H1 (cell line): ENCODE results near the gene NOM1. TPM values are rescaled to one million over a fixed set of nuclear protein-coding genes. Genes with fewer than 3 reads are reported as not detected.

Experiments
- CBX5 ChIP-seq: fragments of 300-800, 300-1000 bp; sonication (generic); IDR thresholded peaks from 2 replicates; pipeline ENCODE4 v1.7.1; 2016; ENCODE audit warnings: antibody characterized with exemption, low read length, low read depth
- EZH2 ChIP-seq: fragments of 200-600 bp; sonication (generic); IDR thresholded peaks from 2 replicates; pipeline ENCODE4 v1.7.1; 2012; ENCODE audit warnings: low read depth, mild to moderate bottlenecking, moderate library complexity, low read length, inconsistent platforms; ENCODE audit not compliant: severe bottlenecking
- JUND ChIP-seq: IDR thresholded peaks from 2 replicates; pipeline ENCODE4 v1.6.1; 2011; ENCODE audit warnings: mild to moderate bottlenecking, improper control_type of control experiment, low read length
- RBBP5 ChIP-seq: IDR thresholded peaks from 2 replicates; pipeline ENCODE4 v1.7.1; 2012; ENCODE audit warnings: low read depth, mild to moderate bottlenecking, inconsistent platforms, low read length, moderate library complexity, borderline replicate concordance
- TEAD4 ChIP-seq: IDR thresholded peaks from 2 replicates; pipeline ENCODE4 v1.6.1; 2012; ENCODE audit warnings: low read depth, low read length, inconsistent platforms, mixed read lengths
- polyA plus RNA-seq, 7 experiments: library from polyadenylated mRNA; depleted of rRNA in 3 of 7; stranded (reverse) in 5 of 7; unstranded in 2 of 7; fragments of >200 nt in 5 of 7; fragments of 200-250 nt in 2 of 7; gene quantifications; 1 replicate in 5 of 7; 2 replicates in 1 of 7; 4 replicates in 1 of 7; pipeline versions ENCODE4 v1.2.1 to v1.2.3, GENCODE V29; 2011 to 2013; ENCODE audit warnings: missing spikeins in 2 of 7, mixed read lengths in 2 of 7
- total RNA-seq: library from RNA; stranded (reverse); fragmentation: NEBNext Ultra II Directional; extraction: Animal tissue kit (Norgen Biotek cat#: 25700); gene quantifications from 2 replicates; pipeline ENCODE4 v1.2.1, GENCODE V29; 2021

The NOM1 gene
- total and polyA plus RNA-seq, 2 of the 8 experiments (the other 6 are each of a cell fraction or from before 2014, with no cell fraction given): 10.6 to 29.1 TPM

- TF ChIP-seq CBX5 (no peak), EZH2 (no peak), TEAD4 (no peak), JUND (no peak), RBBP5 (no peak)
Observed at GRCh38 chr7:156979711-156980110, 30.2 kb downstream of the NOM1 start (continued).
